NCI-H2196 (cell line): Measurements from ENCODE around the gene SDE2.
A peak's percentile ranks its signal among the peaks of the same experiment; 100 is the strongest.
"Not testable (repeated sequence)": the region's sequence is repeated elsewhere in the genome, so short reads cannot be mapped to it uniquely, and the experiment has no call there.

Experiments
- DNase-seq: peaks from one replicate; lab custom pipeline; 2025; ENCODE audit not compliant: unreplicated experiment; lab: John Stamatoyannopoulos, UW

SDE2 gene

DNA sequence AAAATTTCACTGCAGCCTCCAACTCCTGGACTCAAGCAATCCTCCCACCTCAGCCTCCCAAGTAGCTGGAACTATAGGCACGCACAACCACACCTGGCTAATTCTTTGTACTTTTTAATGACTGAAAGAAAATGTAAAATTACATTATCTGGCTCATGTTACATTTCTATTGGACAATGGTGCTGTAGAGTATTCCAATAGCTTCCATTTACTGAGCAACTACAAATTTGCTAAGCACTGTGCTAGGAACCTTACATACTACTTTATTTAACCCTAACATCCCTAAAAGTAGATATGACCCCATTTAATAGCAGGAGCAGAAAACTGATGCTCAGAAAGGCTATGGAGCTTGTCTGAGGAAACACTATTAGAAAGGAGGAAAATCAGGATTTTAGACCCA lies 19.7 kb downstream of the SDE2 start:
- no peak for DNase-seq

DNA sequence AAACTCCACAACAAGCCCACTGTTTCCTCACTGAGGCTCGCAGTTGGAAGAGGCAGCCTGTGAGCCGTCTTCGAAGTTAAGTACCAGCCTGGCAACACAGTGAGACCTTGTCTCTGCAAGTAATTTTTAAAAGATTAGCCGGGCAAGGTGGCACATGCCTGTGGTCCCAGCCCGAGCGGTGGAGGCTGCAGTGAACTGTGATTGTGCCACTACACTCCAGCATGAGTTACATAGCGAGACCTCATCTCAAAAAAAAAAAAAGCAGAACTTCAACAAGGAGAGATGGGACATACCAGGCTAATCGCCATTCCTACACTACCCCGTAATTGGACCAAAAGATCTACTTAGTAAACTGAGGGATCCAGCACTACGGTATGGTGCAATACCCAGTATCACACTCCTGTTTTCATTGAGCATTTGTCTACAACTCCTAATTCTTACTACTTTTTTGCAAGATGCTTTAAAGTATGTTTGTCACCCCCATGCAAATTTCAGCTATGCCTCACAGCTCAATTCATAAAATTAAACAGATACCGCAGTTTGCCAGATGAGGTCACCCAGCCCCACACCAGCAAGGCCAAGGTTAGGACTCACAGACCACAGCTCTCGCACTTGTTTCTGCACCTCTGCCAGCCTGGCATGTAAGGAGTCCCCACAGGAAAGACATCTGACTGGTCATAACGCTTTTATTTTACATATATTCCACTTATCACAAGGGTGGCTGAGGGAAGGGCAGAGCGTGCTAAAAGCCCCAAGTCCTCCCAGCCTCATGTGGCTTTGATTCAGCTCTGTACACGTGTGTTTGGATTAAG lies 21.0 kb downstream of the SDE2 start:
- DNase-seq = no peak

DNA sequence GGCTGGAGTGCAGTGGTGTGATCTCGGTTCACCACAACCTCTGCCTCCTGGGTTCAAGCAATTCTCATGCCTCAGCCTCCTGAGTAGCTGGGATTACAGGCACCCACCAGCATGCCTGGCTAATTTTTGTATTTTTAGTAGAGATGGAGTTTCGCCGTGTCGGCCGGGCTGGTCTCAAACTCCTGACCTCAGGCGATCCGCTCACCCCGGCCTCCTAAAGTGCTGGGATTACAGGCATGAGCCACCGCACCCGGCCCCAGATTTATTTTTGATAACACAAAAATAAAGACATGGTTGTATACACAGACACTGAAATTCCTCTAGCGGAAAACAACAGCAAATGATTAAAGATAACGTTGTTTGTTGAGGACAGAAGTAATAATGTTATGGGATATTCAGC lies 24.0 kb downstream of the SDE2 start:
- not testable (repeated sequence) for DNase-seq

DNA sequence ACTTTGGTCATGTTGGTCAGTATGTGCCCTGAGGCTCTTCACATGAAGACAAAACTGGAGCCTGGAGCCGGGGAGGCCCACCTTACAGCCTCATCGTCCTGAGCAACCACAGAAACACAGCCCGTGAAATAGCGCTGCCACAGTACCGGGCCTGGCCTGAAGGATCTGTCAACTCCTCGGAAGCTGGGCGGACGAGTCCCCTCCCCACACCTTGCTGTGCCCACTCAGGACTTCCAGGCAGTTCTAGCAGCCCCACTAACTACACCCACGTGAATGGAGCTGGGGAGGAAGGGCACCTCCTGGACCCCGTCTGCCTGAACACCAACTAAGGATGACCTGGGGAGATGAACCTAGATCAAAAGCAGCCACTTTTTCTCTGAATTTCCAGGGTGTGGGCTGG lies 24.7 kb downstream of the SDE2 start:
- no peak for DNase-seq

DNA sequence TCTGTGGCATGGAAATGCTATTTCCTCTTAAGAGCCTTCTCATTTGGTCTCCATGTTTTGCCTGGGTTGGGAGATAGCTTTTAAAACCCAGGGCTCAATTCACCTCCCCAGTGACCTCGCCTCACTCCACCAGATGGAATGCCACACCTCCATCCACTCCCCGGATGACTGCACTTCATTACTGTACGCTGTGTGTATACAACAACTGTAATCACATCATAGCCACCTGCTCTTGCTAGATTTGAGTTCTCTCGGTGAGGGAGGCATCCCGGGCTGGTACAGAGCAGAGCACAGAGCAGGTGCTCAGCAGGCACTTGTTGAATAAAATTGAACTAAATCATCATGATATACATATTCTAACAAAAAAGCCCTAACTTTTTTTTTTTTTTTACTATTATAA lies 26.0 kb downstream of the SDE2 start:
- DNase-seq = peak; percentile 87

DNA sequence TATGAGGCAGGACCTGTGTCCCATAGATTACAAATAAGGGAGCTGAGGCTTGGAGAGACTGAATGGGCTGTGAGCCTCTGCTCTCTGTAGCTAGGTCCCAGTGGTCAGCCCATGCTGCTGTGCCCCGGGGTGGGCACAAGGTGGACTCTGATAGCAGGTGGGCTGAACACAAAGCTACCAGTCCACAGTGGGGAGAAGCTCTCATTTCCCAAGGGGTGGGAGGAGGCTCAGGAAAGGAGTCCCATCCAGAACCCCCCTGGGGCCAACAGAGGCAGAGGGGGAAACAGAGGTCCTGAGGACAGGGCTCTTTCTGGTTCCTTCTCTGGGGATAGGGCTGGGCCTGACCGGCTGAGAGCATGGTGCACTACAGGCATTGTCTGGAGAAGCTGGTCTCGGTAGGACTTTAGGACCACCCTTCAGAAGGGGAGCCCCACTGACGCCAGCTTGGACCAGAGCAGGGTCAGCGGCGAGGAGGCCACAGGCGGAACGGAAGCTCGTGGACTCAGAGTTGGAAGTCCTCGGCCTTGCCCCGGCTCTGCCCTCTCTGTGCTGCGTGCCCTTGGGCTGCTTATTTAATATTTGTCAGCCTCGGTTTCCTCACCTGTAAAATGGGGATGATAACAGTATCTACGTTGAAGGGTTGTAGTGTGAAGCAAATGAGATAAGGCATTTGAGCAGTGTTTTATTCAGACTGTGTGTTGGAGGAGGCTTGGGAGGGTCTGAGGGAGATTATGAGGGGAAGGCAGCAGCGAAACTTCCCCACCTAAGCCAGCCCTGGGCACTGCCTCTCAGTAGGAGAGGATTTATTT lies 26.6 kb downstream of the SDE2 start:
- DNase-seq = no peak

GRCh38 chr1:225970592-225971157 lies 28.5 kb downstream of the SDE2 start:
- not testable (repeated sequence) for DNase-seq

- DNase-seq = not testable (repeated sequence)
Measured at GRCh38 chr1:225969751-225970150, 29.4 kb downstream of the SDE2 start.

GRCh38 chr1:225965231-225965630 lies 33.9 kb downstream of the SDE2 start:
- DNase-seq = no peak

DNA sequence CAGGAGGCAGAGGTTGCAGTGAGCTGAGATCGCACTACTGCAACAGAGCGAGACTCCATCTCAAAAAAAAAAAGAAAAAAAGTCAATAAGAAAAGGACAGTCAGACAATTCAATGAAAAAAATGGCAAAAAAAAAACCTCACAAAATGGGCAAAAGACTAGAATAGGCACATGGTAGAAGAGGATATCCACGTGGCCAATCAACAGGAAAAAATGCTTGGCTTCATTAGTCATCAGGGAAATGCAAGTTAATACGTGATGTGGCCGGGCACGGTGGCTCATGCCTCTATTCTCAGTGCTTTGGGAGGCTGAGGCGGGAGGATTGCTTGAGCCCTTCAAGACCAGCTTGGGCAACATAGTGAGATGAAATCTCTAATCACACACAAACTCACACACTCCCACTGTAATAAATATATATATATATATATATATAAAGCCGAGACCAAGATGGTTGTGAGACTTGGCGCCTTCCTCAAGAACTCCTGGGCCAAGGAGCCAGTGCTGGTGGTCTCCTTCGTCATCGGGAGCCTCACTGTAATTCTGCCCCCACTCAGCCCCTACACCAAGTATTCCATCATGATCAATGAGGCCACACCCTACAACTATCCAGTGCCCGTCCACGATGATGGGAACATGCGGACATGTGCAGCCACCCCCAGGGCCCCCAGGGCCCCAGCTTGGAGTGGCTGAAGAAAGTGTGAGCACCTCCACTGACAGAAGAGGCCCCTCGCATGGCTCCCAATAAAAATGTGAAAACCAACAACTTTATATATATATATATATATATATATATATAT lies 35.2 kb downstream of the SDE2 start:
- no peak for DNase-seq

GRCh38 chr1:225962440-225962975 lies 36.6 kb downstream of the SDE2 start:
- DNase-seq = no peak

DNA sequence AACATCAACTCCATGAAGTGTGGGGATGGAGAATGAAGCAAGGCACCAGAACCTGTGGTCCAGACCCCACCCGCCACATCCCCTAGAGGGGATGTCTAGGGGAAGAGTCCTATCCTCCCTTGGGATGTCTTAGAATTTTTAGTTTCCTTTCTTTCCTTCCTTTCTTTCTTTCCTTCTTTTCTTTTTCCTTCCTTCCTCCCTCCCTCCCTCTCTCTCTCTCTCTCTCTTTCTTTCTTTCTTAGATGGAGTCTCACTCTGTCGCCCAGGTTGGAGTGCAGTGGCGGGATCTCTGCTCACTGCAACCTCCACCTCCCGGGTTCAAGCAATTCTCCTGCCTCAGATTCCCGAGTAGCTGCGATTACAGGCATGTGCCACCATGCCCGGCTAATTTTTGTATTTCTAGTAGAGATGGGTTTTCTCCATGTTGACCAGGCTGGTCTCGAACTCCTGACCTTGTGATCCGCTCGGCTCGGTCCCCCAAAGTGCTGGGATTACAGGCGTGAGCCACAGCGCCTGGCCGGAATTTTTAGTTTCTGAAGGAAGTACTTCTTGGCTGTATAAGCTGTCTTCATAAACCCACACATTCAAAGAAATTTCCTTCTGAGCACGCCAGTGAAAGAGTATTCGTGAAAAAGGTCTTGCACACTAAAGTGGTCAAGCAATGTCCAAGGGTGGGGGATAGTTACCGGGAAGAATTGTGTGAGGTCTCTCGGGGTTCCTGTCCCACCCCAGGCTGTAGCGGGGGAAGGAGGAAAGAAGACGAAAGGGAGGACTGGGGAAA lies 37.3 kb downstream of the SDE2 start:
- DNase-seq = no peak

DNA sequence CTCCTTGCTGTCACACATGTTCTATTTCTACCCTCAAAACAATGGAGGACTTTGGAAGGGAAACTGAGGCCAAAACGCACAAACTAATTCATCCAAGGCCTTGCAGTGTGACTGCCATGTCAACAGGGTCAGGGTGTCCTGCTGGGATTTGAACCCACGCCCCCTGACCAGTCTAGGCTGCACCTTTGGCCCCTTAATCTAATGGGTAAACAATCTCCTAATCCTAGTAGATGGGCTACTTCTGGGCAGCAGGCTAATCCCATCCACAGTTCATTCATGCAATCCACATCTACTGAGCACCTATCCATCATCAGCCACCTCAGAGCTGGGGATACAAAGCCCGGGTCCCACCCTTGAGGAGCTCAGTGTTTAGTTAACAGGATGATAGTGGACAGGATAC lies 41.1 kb downstream of the SDE2 start:
- no peak for DNase-seq

DNA sequence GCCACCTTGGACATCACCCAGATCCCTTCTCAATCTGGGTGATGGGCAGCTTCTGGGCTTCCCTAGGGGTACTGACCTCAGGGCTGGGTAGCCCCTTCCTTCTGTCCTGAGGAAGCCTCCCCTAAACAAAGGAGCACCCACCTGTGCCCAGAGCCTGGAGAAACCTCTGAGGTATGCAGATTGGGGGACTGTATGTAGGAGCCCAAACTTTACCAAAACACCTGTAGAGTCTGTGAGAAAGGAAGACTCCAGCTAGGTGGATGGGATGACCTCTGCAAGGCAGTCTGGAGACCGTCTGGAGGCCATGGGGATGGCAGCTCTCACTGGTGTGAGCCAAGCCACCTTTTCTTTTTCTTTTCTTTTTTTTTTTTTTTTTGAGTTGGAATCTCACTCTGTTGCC lies 44.4 kb downstream of the SDE2 start:
- no peak for DNase-seq

GRCh38 chr1:225953315-225953714 lies 45.8 kb downstream of the SDE2 start:
- no peak for DNase-seq

GRCh38 chr1:225950905-225951497 lies 48.1 kb downstream of the SDE2 start:
- DNase-seq = no peak

DNA sequence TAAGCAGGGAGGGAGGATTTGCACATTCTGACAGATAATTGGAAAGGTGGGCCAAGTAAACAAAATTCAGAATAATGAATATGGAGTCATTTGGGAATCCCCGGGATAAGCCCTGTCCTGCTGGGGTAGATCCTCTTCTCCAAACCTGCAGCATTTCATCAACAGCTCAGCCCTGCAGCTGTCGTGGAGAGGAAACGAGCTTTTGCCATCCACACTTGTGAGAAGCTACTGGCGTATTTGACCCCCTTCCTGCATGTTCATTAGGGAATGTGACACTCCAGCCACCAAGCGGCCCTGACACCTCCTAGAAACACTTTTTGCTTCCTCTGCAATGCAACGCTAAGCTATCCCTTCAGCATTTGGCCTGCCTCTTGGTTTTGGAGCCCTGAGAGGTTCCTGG lies 50.1 kb downstream of the SDE2 start:
- no peak for DNase-seq

DNA sequence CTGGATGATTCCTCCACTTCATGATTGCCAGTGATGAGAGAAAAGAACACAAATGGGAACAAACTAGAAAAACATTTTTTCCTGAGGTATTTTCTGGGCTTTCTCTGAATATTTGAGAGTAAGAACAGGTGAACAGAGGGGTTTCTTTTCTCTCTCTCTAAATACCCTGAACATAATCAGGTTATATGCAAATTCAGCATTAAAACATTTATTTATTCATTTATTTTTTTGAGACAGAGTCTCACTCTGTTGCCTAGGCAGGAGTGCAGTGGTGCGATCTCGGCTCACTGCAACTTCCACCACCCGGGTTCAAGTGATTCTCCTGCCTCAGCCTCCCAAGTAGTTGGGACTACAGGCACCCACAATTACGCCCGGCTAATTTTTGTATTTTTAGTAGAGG lies 52.3 kb downstream of the SDE2 start:
- no peak for DNase-seq

- no peak for DNase-seq
Measured at GRCh38 chr1:225946082-225946620, 53.0 kb downstream of the SDE2 start.

- no peak for DNase-seq
Measured at GRCh38 chr1:225945564-225945963, 53.6 kb downstream of the SDE2 start.
